ENCODE results near the gene MAGED1.
"Not testable (repeated sequence)": the region's sequence is repeated elsewhere in the genome, so short reads cannot be mapped to it uniquely, and the experiment has no call there.

Gene MAGED1

GRCh38 chrX:51896626-51897025 is 3.2 kb downstream of the MAGED1 start:
- DNase-seq (ENCODE audit: low spot score) = no peak

DNA sequence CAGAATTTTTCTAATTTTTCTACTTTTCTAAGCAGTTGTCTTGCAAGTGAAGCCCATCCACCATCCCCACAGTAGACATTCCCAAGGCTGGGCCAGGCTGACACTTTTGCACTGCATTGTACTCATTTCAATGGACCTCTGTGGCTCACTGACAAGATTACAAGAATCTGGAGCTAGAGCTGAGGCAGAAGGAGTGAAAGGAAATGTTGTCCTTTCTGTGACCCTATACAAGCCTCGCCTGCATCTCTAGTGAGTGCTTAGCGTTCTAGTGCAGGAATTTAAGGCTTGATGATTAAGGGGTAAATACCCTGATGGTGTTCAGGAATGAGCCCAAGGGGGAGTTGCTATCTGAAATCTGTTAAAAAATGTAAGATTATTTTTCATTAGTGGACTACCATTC is 6.3 kb downstream of the MAGED1 start:
- no peak for DNase-seq (ENCODE audit: low spot score)

DNA sequence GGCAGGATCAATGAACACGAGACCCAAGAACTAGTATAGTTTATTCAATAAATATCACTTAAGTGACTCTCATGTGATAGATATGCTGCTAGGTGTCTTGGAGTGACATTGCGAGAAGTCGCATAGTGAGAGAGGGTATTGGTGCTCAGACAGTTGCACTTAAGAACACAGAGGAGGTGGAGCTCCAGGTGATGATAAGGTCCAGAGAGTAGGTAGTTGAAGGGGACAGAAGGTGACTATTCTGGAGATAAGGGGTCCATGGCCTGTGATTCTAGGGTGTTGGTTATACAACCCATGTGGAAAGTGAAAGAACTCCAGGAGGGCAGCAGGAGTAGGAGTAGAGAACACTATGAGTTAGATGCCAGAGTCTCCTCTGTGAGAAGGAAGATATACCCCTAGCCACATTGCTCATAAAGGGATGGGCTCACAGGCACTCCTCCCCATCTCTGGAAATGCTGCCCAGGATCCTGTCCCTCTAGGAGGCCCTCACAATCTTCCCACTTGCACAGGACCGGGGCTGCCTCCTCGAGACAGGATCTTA is 9.2 kb downstream of the MAGED1 start:
- DNase-seq (ENCODE audit: low spot score) = no peak

DNA sequence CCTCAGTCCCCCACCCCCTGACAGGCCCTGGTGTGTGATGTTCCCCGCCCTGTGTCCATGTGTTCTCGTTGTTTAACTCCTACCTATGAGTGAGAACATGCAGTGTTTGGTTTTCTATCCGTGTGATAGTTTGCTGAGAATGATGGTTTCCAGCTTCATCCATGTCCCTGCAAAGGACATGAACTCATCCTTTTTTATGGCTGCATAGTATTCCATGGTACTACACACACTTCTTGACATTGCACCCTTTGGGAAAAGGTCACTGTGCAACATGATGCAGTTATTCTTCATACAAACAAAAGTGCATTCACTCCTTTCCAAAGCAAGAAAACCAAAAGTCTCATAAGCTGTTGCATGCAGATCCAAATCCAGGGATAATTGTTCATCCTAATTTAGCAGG is 11.7 kb downstream of the MAGED1 start:
- DNase-seq (ENCODE audit: low spot score) = not testable (repeated sequence)

- no peak for DNase-seq (ENCODE audit: low spot score)
Measured at GRCh38 chrX:51905711-51906110, 12.3 kb downstream of the MAGED1 start.

GRCh38 chrX:51917604-51918003 is 24.2 kb downstream of the MAGED1 start:
- DNase-seq (ENCODE audit: low spot score) = no peak

DNA sequence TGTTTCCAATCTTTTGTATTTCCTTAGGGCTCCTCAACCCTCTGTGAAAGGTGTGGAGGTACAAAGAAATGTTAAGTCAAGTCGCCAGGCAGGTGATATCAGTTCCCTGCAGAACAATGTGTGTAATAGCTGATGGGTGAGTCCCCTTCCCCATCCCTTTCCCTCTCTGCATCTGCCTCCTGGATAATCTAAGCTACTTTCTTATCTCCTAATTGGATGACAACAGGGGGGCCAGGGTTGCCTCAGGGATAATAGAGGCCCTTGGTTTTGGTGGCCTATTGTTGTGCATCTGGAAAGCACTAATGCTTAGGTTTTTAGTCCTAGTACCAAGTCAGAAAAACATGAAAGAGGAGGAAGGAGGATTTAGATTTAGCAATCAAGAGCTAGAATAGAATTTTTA is 29.1 kb downstream of the MAGED1 start:
- DNase-seq (ENCODE audit: low spot score) = no peak

GRCh38 chrX:51931566-51932150 is 38.2 kb downstream of the MAGED1 start:
- DNase-seq (ENCODE audit: low spot score) = no peak

Measured in hematopoietic multipotent progenitor cell treated with erythropoietin and hydrocortisone succinate and interleukin-3 and kit ligand, for 17 days (in vitro differentiated cells).